HepG2 (cell line): ENCODE results near the gene COQ9. TPM values are rescaled to one million over a fixed set of nuclear protein-coding genes. Genes with fewer than 3 reads are reported as not detected.

Source experiments
- BCL6 ChIP-seq: IDR thresholded peaks from 2 replicates; pipeline ENCODE4 v1.6.1; 2016; ENCODE audit warnings: missing genetic modification reagents, missing compliant biosample characterization
- DDIT3 ChIP-seq: sonication (generic); formaldehyde crosslinking; IDR thresholded peaks from 2 replicates; pipeline ENCODE4 v1.4.0; 2020; ENCODE audit warnings: mild to moderate bottlenecking, missing genetic modification reagents
- IRF2 ChIP-seq: IDR thresholded peaks from 2 replicates; pipeline ENCODE4 v1.6.1; 2018; ENCODE audit warnings: missing genetic modification reagents, missing compliant biosample characterization
- KLF12 ChIP-seq: sonication (generic); formaldehyde crosslinking; IDR thresholded peaks from 2 replicates; pipeline ENCODE4 v1.4.0; 2020; ENCODE audit warnings: missing genetic modification reagents, borderline replicate concordance
- MIXL1 ChIP-seq: IDR thresholded peaks from 2 replicates; pipeline ENCODE4 v1.6.1; 2016
- NFKBIZ ChIP-seq: IDR thresholded peaks from 2 replicates; pipeline ENCODE4 v1.6.1; 2018; ENCODE audit warnings: missing genetic modification reagents, missing compliant biosample characterization
- POLR2G ChIP-seq: fragments of 200-400 bp; formaldehyde crosslinking; IDR thresholded peaks from 2 replicates; pipeline ENCODE4 v1.6.1; 2018; ENCODE audit warnings: mild to moderate bottlenecking, low read depth, low read length, moderate library complexity
- RBAK ChIP-seq: sonication (generic); formaldehyde crosslinking; IDR thresholded peaks from 2 replicates; pipeline ENCODE4 v1.5.1; 2020; ENCODE audit warnings: mild to moderate bottlenecking, missing genetic modification reagents
- SMAD1 ChIP-seq: sonication (generic); formaldehyde crosslinking; IDR thresholded peaks from 2 replicates; pipeline ENCODE4 v1.4.0; 2020; ENCODE audit warnings: missing genetic modification reagents, low read depth, mild to moderate bottlenecking, borderline replicate concordance
- SOX13 ChIP-seq, 3 experiments: fragments of 450-650 bp in 1 of 3; sonication (generic) in 1 of 3; formaldehyde crosslinking in 1 of 3; IDR thresholded peaks in 2 of 3; conservative IDR thresholded peaks in 1 of 3; 2 replicates each; pipeline versions ENCODE4 v1.5.0 to v1.6.1; 2016 to 2020; ENCODE audit warnings: antibody characterized with exemption in 1 of 3, mild to moderate bottlenecking in 1 of 3, missing compliant biosample characterization in 1 of 3, missing genetic modification reagents in 1 of 3, moderate library complexity in 1 of 3
- TAF15 ChIP-seq: fragments of 200-400 bp; formaldehyde crosslinking; IDR thresholded peaks from one replicate; pipeline ENCODE4 v1.6.1; 2018; ENCODE audit warnings: mild to moderate bottlenecking, low read depth, low read length; ENCODE audit not compliant: poor library complexity, severe bottlenecking
- TBL1XR1 ChIP-seq: fragments of 150-350 bp; IDR thresholded peaks from 2 replicates; pipeline ENCODE4 v1.6.1; 2014; ENCODE audit warnings: borderline replicate concordance, low read length; ENCODE audit not compliant: partially characterized antibody
- ZBTB10 ChIP-seq: sonication (generic); formaldehyde crosslinking; IDR thresholded peaks from 2 replicates; pipeline ENCODE4 v1.4.0; 2020; ENCODE audit warnings: missing genetic modification reagents, borderline replicate concordance
- ZNF143 ChIP-seq: sonication (generic); formaldehyde crosslinking; IDR thresholded peaks from 2 replicates; pipeline ENCODE4 v1.4.0; 2020; ENCODE audit warnings: missing genetic modification reagents
- ZNF20 ChIP-seq: sonication (generic); formaldehyde crosslinking; IDR thresholded peaks from 2 replicates; pipeline ENCODE4 v1.4.0; 2020; ENCODE audit warnings: mild to moderate bottlenecking, moderate library complexity, missing genetic modification reagents
- ZNF232 ChIP-seq: sonication (generic); formaldehyde crosslinking; IDR thresholded peaks from 2 replicates; pipeline ENCODE4 v1.4.0; 2020; ENCODE audit warnings: missing genetic modification reagents, borderline replicate concordance
- ZNF280D ChIP-seq: sonication (generic); formaldehyde crosslinking; IDR thresholded peaks from 2 replicates; pipeline ENCODE4 v1.5.1; 2020; ENCODE audit warnings: mild to moderate bottlenecking, missing genetic modification reagents
- ZNF367 ChIP-seq: sonication (generic); formaldehyde crosslinking; IDR thresholded peaks from 2 replicates; pipeline ENCODE4 v1.4.0; 2020; ENCODE audit warnings: missing genetic modification reagents, borderline replicate concordance
- ZNF546 ChIP-seq: sonication (generic); formaldehyde crosslinking; conservative IDR thresholded peaks from 2 replicates; pipeline ENCODE4 v1.8.1; 2023; ENCODE audit warnings: mild to moderate bottlenecking, missing genetic modification reagents
- ZNF556 ChIP-seq: sonication (generic); formaldehyde crosslinking; IDR thresholded peaks from 2 replicates; pipeline ENCODE4 v1.4.0; 2020; ENCODE audit warnings: mild to moderate bottlenecking, missing genetic modification reagents, borderline replicate concordance
- polyA plus RNA-seq, 8 experiments: library from polyadenylated mRNA; depleted of rRNA in 3 of 8; stranded (reverse) in 7 of 8; unstranded in 1 of 8; fragments of >200 nt; fragmentation: Illumina TruSeq in 4 of 8; extraction: Trizol in 4 of 8; gene quantifications; 2 replicates each; pipeline versions ENCODE4 v1.2.1 to v1.2.3, GENCODE V29; 2011 to 2016; ENCODE audit warnings: low read depth in 4 of 8, missing spikeins in 1 of 8, mixed read lengths in 1 of 8; ENCODE audit not compliant: insufficient read depth in 1 of 8
- total RNA-seq, 5 experiments: library from RNA; depleted of rRNA; stranded (reverse); fragments of >200 nt; fragmentation: Illumina TruSeq; extraction: Trizol; gene quantifications; 2 replicates each; pipeline ENCODE4 v1.2.3, GENCODE V29; 2016; ENCODE audit warnings: low read depth in 1 of 5
- TF ChIP-seq, protein P1 (sequence below): sonication (generic); formaldehyde crosslinking; IDR thresholded peaks from 2 replicates; pipeline ENCODE4 v1.5.0; 2020; ENCODE audit warnings: mild to moderate bottlenecking, missing genetic modification reagents, moderate library complexity

The COQ9 gene
- total and polyA plus RNA-seq, 2 of the 13 experiments (the other 11 are each of a cell fraction or from before 2014, with no cell fraction given): 57.5 to 108 TPM

DNA sequence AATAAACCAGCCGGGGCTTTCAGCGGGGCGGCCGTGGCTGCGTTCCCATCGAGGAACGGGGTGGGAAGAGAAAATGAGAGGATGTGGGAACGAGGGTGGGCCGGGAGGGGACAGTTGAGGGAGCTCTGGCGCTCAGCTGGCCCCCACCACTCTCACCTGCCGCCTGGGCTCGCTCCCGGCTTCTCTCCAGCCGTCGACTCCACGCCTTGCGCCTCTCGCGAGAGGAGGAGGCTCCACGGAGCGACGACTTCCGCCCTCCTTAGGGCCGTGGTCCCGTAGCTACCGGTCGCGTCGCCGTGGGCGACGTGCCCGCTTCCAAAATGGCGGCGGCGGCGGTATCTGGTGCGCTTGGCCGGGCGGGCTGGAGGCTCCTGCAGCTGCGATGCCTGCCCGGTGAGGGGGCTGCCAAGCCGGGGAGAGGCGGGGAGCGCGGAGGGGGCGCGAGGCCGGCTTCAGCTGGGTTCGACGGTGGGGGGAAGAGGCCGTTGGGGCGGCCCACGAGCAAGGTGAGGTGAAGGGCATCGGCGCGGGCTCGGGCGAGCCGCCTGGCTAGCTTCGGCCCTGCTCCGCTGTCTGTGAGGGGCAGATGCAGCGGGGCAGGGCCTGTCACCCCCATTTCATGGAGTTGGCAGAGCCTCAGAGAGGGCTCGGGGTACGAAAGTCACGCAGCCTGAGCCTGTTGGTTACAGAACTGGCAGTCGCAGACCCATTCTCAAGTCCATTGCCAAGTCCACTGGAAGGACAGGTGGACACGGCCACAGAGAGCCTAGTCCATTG is at the start of gene COQ9, which contains the start of gene CIAPIN1 (continued):
- no peak for TF ChIP-seq ZBTB10
- TF ChIP-seq ZNF556 (CRISPR knock-in tag): peak; percentile 99
- TF ChIP-seq TBL1XR1: peak; percentile 63
- TF ChIP-seq IRF2 (CRISPR knock-in tag): peak; percentile 97
- TF ChIP-seq ZNF367 (CRISPR knock-in tag): no peak
- TF ChIP-seq ZNF143: peak; percentile 52; the same call in 1 of the 2 replicates
- peak; percentile 89; the same call in 1 of the 2 replicates for TF ChIP-seq SMAD1
- TF ChIP-seq RBAK (CRISPR knock-in tag): peak; percentile 25; the same call in 1 of the 2 replicates
- peak; percentile 97 for TF ChIP-seq POLR2G
- peak; percentile 37; the same call in 1 of the 2 replicates for TF ChIP-seq ZNF280D (CRISPR knock-in tag)
- no peak for TF ChIP-seq ZNF20 (CRISPR knock-in tag)
- no peak for TF ChIP-seq DDIT3 (CRISPR knock-in tag)
- TF ChIP-seq BCL6 (CRISPR knock-in tag): 0 out of 2 replicates have a peak, but pooled peaks have one; percentile 41
- TF ChIP-seq, protein P1, sequence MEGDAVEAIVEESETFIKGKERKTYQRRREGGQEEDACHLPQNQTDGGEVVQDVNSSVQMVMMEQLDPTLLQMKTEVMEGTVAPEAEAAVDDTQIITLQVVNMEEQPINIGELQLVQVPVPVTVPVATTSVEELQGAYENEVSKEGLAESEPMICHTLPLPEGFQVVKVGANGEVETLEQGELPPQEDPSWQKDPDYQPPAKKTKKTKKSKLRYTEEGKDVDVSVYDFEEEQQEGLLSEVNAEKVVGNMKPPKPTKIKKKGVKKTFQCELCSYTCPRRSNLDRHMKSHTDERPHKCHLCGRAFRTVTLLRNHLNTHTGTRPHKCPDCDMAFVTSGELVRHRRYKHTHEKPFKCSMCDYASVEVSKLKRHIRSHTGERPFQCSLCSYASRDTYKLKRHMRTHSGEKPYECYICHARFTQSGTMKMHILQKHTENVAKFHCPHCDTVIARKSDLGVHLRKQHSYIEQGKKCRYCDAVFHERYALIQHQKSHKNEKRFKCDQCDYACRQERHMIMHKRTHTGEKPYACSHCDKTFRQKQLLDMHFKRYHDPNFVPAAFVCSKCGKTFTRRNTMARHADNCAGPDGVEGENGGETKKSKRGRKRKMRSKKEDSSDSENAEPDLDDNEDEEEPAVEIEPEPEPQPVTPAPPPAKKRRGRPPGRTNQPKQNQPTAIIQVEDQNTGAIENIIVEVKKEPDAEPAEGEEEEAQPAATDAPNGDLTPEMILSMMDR (CRISPR knock-in tag): peak; percentile 41
- TF ChIP-seq MIXL1 (CRISPR knock-in tag): peak; percentile 77
- no peak; the same call in 1 of the 2 replicates for TF ChIP-seq ZNF232
- peak; percentile 22 for TF ChIP-seq TAF15
- no peak for TF ChIP-seq SOX13 (IDR thresholded peaks at IDR 0.05)
- TF ChIP-seq SOX13 (CRISPR knock-in tag; conservative IDR thresholded peaks at IDR 0.05 in 1 of 2, IDR thresholded peaks at IDR 0.05 in 1 of 2): peak in 1 of 2 experiments; percentile 52; a peak in 2 of 4 replicates
- peak; percentile 76 for TF ChIP-seq NFKBIZ
- peak; percentile 96 for TF ChIP-seq ZNF546 (CRISPR knock-in tag)
- TF ChIP-seq KLF12 (CRISPR knock-in tag): peak; percentile 78; the same call in 1 of the 2 replicates
